CD4-positive, CD25-positive, alpha-beta regulatory T cell (primary cell): ENCODE measurements around the gene ZNF438. TPM values are rescaled to one million over a fixed set of nuclear protein-coding genes. Genes with fewer than 3 reads are reported as not detected.

ENCODE experiments used
- ATAC-seq, 2 donors: fragments of 150-1000 bp; cut with Tn5 transposase; one replicate each; pipeline ENCODE4 v1.10.0; 2021; ENCODE audit warnings: low read depth in 2 of 2, moderate number of reproducible peaks in 2 of 2, moderate library complexity in 1 of 2
- DNase-seq, 3 donors: peaks; one replicate each; pipeline versions ENCODE4 v3.0.0 to v3.0.0-alpha.2; 2012 to 2022; ENCODE audit warnings: mixed read lengths in 1 of 3
- H3K27ac ChIP-seq: one replicate; pipeline ENCODE4 v1.7.0; 2013; ENCODE audit warnings: mild to moderate bottlenecking, low read length; ENCODE audit not compliant: insufficient read depth, poor library complexity, severe bottlenecking
- H3K27me3 ChIP-seq: one replicate; pipeline ENCODE4 v1.7.0; 2013; ENCODE audit warnings: low read length; ENCODE audit not compliant: control insufficient read depth, insufficient read depth
- H3K36me3 ChIP-seq: one replicate; pipeline ENCODE4 v1.7.0; 2013; ENCODE audit warnings: mild to moderate bottlenecking, low read length, moderate library complexity; ENCODE audit not compliant: control insufficient read depth, insufficient read depth
- H3K4me1 ChIP-seq: 2 replicates; pipeline ENCODE4 v1.7.0; 2013; ENCODE audit warnings: mild to moderate bottlenecking, low read length; ENCODE audit not compliant: insufficient read depth, control insufficient read depth, poor library complexity, severe bottlenecking
- H3K4me3 ChIP-seq: one replicate; pipeline ENCODE4 v1.7.0; 2013; ENCODE audit warnings: low read depth, mild to moderate bottlenecking, low read length, moderate library complexity
- H3K9me3 ChIP-seq, 2 experiments: 1 replicate in 1 of 2; 2 replicates in 1 of 2; pipeline ENCODE4 v1.7.0; 2013; ENCODE audit warnings: low read length in 2 of 2, mild to moderate bottlenecking in 1 of 2, moderate library complexity in 1 of 2; ENCODE audit not compliant: control insufficient read depth in 2 of 2
- H3K27ac Mint-ChIP-seq, 3 donors: one replicate each; pipeline ENCODE4 v1.8.0; 2020 to 2022; ENCODE audit warnings: mild to moderate bottlenecking in 3 of 3, mixed read lengths in 3 of 3, moderate library complexity in 2 of 3
- H3K27me3 Mint-ChIP-seq: one replicate; pipeline ENCODE4 v1.8.0; 2022; ENCODE audit warnings: mild to moderate bottlenecking, mixed read lengths
- H3K36me3 Mint-ChIP-seq: one replicate; pipeline ENCODE4 v1.8.0; 2020; ENCODE audit warnings: mixed read lengths
- H3K4me1 Mint-ChIP-seq, 4 donors: one replicate each; pipeline ENCODE4 v1.8.0; 2020 to 2022; ENCODE audit warnings: mixed read lengths in 4 of 4, mild to moderate bottlenecking in 1 of 4
- H3K4me3 Mint-ChIP-seq, 4 donors: one replicate each; pipeline ENCODE4 v1.8.0; 2020 to 2022; ENCODE audit warnings: mild to moderate bottlenecking in 4 of 4, mixed read lengths in 4 of 4, moderate library complexity in 3 of 4
- H3K9me3 Mint-ChIP-seq, 7 donors: one replicate each; pipeline ENCODE4 v1.8.0; 2020 to 2022; ENCODE audit warnings: mixed read lengths in 7 of 7, mild to moderate bottlenecking in 3 of 7, moderate library complexity in 2 of 7
- polyA plus RNA-seq, 4 donors: library from polyadenylated mRNA; unstranded; fragments of 300-500 nt; fragmentation: Illumina TruSeq; gene quantifications; one replicate each; pipeline ENCODE4 v1.2.3, GENCODE V29; 2021
- total RNA-seq: library from RNA; stranded (reverse); gene quantifications from one replicate; pipeline ENCODE4 v1.2.3, GENCODE V29; 2022

ZNF438 gene
- total and polyA plus RNA-seq, 5 donors from 2014 or later, result 1.6 to 5.1 (median 3.4) TPM

DNA sequence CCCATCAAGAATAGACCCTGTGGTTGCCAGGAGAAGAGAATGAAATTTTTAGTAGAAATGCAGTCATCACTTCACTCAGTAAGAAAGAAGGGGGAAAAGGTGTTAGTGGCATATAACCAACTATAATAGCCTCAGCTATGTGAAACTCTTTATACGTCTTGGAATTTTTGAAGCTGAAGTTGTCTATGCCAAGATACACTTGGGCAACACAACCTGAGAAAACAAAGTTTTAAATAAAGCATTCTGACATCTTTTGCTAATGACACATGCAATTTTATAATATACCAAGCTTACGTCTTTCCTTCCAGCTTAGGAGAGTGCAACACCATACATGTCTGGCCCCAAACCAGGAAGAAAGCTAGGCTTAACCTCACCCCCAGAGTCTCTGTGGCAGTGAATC, 40.8 kb upstream of the ZNF438 start:
- H3K36me3 ChIP-seq, result no peaks in the 10 kb centered on the region
- H3K4me1 ChIP-seq, result no peaks in the 10 kb centered on the region
- H3K4me3 Mint-ChIP-seq, result no peak overlapping the region
- ATAC-seq, result no peak
- H3K4me1 Mint-ChIP-seq, result no peaks in the 10 kb centered on the region
- H3K36me3 Mint-ChIP-seq, result no peaks in the 10 kb centered on the region
- peaks cover 0 to 2% (median 0%) of the 10 kb centered on the region in 7 donors for H3K9me3 Mint-ChIP-seq
- H3K27ac Mint-ChIP-seq, result no peak overlapping the region
- peaks cover 9% of the 10 kb centered on the region for H3K27me3 ChIP-seq
- no peaks in the 10 kb centered on the region for H3K9me3 ChIP-seq
- DNase-seq, result no peak
- H3K4me3 ChIP-seq, result no peak overlapping the region
- no peak overlapping the region for H3K27ac ChIP-seq
- H3K27me3 Mint-ChIP-seq, result peaks cover 25% of the 10 kb centered on the region

DNA sequence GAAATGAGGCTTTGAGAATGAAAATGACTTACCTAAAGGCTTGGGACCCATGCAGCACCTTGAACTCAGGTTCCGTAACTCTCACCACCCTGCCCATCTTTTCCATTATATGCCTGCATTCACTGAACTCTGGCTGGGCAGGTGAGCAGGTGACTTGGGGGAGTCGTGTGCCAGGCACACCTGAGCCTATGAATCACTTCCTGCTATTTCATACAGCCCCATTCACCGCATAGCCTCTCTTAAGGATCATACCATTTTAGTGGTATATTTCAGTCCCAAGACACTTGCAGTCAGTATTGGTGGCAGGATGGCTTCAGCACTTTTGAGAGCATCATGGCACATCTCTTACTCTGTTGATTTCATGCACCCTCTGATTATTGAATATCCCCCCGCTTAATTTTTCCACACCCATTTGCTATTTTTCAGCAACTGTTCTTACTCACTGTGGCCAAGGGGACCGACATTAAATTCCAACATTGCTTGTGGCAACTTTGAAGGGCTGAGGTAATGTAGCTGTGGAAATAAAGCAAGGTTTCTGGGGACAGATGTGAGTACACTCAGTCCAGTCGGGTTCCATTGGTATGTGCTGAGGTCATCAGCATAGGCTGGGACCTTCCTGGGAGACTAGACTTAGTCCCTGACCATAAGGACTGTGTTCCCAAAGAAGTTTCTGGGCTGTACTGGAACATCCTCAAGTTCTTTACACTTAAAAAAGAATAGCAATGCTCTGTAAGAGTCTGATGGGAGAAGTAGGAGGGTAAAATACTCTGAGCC, 39.8 kb upstream of the ZNF438 start:
- Mint-ChIP-seq H3K36me3 (no peaks in the 10 kb centered on the region), H3K27me3 (peaks cover 24% of the 10 kb centered on the region), H3K4me3 (no peak overlapping the region), H3K27ac (no peak overlapping the region), H3K9me3 (peaks cover 0 to 2% (median 0%) of the 10 kb centered on the region in 7 donors), H3K4me1 (no peaks in the 10 kb centered on the region)
- Histone ChIP-seq H3K4me1 (no peaks in the 10 kb centered on the region), H3K27ac (no peak overlapping the region), H3K9me3 (no peaks in the 10 kb centered on the region), H3K4me3 (no peak overlapping the region), H3K36me3 (no peaks in the 10 kb centered on the region), H3K27me3 (peaks cover 9% of the 10 kb centered on the region)
- DNase-seq, result no peak
- no peak for ATAC-seq

DNA sequence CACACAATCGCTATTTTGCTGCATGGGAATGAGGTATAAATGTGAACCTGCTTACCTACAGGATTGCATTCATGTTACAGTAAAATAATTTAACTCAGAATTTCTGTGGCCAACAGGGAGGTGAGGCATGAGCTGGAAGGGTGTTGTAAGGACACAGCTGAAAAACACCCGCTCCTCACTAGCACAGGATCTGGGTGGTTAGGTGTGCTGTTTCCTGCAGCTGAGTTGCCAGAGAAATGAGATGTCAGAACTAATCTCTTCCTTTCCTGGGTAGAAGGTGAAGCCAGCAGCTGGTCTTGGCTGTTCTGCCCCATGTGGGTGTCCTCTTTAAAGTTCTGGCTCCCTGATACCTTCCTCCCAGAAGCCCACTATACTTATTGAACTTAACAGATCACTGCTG, 39.0 kb upstream of the ZNF438 start:
- DNase-seq (peak in 1 of 3 donors; percentile 7), ATAC-seq (no peak)
- Histone ChIP-seq H3K27ac (no peak overlapping the region), H3K4me3 (no peak overlapping the region), H3K27me3 (peaks cover 9% of the 10 kb centered on the region), H3K36me3 (no peaks in the 10 kb centered on the region), H3K4me1 (no peaks in the 10 kb centered on the region), H3K9me3 (no peaks in the 10 kb centered on the region)
- Mint-ChIP-seq H3K4me3 (no peak overlapping the region), H3K27ac (no peak overlapping the region), H3K9me3 (peaks cover 0 to 2% (median 0%) of the 10 kb centered on the region in 7 donors), H3K27me3 (peaks cover 20% of the 10 kb centered on the region), H3K4me1 (no peaks in the 10 kb centered on the region), H3K36me3 (no peaks in the 10 kb centered on the region)

DNA sequence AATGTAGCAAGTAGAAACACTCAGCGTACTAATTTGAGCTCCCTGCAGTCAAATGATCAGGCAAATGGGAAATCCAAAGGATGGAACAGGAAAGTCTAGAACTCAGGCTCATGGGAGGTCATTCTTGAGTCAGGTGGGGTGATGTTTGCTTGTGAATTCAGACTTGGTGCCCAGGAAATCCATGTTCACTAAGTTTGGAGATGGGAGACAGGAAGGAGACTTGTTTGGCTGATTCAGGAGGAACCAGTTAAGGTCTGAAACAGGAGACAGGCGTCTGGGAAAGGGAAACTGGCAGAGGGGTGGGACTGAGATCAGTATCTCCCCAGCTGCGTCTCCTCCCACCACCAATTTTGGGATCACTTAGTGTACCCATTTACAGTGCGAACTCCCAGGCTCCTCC, 38.4 kb upstream of the ZNF438 start:
- no peak overlapping the region for H3K4me3 Mint-ChIP-seq
- H3K27ac ChIP-seq, result no peak overlapping the region
- H3K27ac Mint-ChIP-seq, result peak overlapping the region in 1 of 3 donors; percentile 59
- DNase-seq (no peak), ATAC-seq (no peak)
- no peaks in the 10 kb centered on the region for H3K9me3 ChIP-seq
- peaks cover 0 to 2% (median 0%) of the 10 kb centered on the region in 7 donors for H3K9me3 Mint-ChIP-seq
- no peaks in the 10 kb centered on the region for H3K36me3 Mint-ChIP-seq
- no peaks in the 10 kb centered on the region for H3K4me1 ChIP-seq
- peaks cover 11% of the 10 kb centered on the region for H3K27me3 ChIP-seq
- H3K36me3 ChIP-seq, result no peaks in the 10 kb centered on the region
- no peaks in the 10 kb centered on the region for H3K4me1 Mint-ChIP-seq
- peaks cover 20% of the 10 kb centered on the region for H3K27me3 Mint-ChIP-seq
- no peak overlapping the region for H3K4me3 ChIP-seq

DNA sequence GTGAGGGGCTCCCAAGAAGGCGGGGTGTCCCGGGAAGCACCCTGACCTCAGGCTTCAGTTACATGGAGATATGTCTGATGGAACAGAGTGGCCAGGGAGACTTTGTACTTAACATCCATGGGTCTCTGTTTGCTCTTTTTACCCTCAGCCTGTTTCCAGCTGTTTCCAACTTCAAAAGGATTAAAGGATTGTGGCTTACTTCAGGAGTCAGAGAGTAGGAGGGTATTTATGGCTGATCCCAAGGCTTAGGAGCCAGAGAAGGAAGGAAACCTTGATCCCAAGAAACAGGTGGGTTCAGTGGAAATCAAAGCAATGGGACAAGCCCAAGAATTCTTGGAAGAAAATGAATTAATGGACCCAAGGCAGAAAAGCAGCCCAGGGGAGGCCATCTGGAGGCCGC, 37.7 kb upstream of the ZNF438 start:
- H3K36me3 ChIP-seq, result no peaks in the 10 kb centered on the region
- H3K27ac ChIP-seq, result no peak overlapping the region
- no peak for ATAC-seq
- H3K9me3 ChIP-seq, result no peaks in the 10 kb centered on the region
- H3K4me1 ChIP-seq, result no peaks in the 10 kb centered on the region
- Mint-ChIP-seq H3K27ac (no peak overlapping the region), H3K4me3 (no peak overlapping the region), H3K27me3 (peaks cover 20% of the 10 kb centered on the region), H3K9me3 (peaks cover 0 to 2% (median 0%) of the 10 kb centered on the region in 7 donors), H3K4me1 (no peaks in the 10 kb centered on the region), H3K36me3 (no peaks in the 10 kb centered on the region)
- H3K4me3 ChIP-seq, result no peak overlapping the region
- no peak for DNase-seq
- peaks cover 12% of the 10 kb centered on the region for H3K27me3 ChIP-seq

DNA sequence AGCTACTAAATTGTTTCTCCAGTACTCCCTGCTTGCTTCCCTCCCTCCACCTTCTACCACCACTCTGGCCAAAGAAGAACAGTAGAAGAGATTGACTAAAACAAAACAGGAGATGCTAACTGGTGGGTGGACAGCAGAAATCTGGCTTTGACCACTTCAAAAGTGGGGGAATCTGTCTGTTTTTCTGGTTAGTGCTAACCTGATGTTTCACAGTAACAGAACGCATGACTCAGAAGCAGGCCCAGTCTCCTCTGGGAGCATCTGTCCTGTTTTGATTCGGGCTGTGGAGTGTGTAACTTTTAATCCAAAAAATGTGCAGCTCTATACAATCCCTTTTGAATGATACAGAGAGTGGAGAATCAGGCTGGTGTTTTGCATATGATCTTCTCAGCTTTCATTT, 32.7 kb upstream of the ZNF438 start:
- Mint-ChIP-seq H3K36me3 (no peaks in the 10 kb centered on the region), H3K9me3 (peaks cover 0 to 2% (median 0%) of the 10 kb centered on the region in 7 donors), H3K27ac (no peak overlapping the region), H3K4me3 (no peak overlapping the region), H3K4me1 (no peaks in the 10 kb centered on the region), H3K27me3 (peaks cover 13% of the 10 kb centered on the region)
- Histone ChIP-seq H3K4me3 (no peak overlapping the region), H3K27ac (no peak overlapping the region), H3K36me3 (no peaks in the 10 kb centered on the region), H3K9me3 (no peaks in the 10 kb centered on the region), H3K4me1 (no peaks in the 10 kb centered on the region), H3K27me3 (peaks cover 4% of the 10 kb centered on the region)
- DNase-seq, result no peak
- no peak for ATAC-seq

DNA sequence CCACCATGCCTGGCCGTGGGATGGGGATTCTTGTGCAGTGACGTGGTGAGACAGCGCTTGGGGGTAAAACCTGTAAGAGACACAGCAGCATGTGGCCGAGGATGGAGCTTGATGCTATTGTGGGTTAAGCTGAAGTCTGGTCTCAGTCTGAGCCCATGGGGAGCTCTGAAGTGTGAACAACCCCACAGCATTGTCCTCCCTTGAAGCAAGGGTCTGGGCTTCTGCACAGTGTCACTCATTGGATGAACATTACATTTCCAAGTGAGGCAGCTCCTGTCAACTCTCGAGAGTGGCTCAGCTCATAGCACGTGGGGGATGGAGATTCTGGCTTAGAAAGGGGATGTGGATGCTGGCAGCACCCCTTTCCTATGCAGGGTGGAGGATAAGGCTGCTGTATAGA, 32.2 kb upstream of the ZNF438 start:
- no peak for ATAC-seq
- no peak overlapping the region for H3K4me3 Mint-ChIP-seq
- H3K27me3 Mint-ChIP-seq, result peaks cover 8% of the 10 kb centered on the region

DNA sequence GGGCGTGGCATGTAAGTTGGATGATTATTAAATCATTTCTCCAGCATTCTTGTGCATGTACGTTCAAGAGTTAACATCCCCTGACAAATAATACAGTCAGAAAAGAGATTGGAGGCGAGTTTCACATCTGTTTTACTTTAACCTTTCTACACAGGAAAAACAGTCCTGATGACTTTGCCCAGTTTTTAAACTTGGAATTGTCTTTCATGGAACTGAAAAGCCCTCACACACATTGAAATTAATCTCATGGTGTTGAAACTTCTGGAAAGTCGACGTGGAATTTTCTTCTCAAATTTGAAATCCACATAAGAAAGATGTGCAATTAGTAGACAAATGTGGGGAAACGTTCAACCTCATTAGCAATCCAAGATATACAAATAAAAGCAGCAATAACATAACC, 31.2 kb upstream of the ZNF438 start:
- Mint-ChIP-seq H3K27ac (no peak overlapping the region), H3K36me3 (no peaks in the 10 kb centered on the region), H3K9me3 (peaks cover 0 to 2% (median 0%) of the 10 kb centered on the region in 7 donors), H3K4me1 (no peaks in the 10 kb centered on the region), H3K27me3 (peaks cover 7% of the 10 kb centered on the region), H3K4me3 (no peak overlapping the region)
- no peak for ATAC-seq
- Histone ChIP-seq H3K27me3 (peaks cover 4% of the 10 kb centered on the region), H3K4me1 (no peaks in the 10 kb centered on the region), H3K27ac (no peak overlapping the region), H3K36me3 (no peaks in the 10 kb centered on the region), H3K4me3 (no peak overlapping the region), H3K9me3 (no peaks in the 10 kb centered on the region)
- no peak for DNase-seq

More for the DNA sequence above, 32.2 kb upstream of the ZNF438 start:
- no peaks in the 10 kb centered on the region for H3K36me3 ChIP-seq
- H3K4me3 ChIP-seq, result no peak overlapping the region
- no peaks in the 10 kb centered on the region for H3K4me1 Mint-ChIP-seq
- no peaks in the 10 kb centered on the region for H3K36me3 Mint-ChIP-seq
- H3K27ac Mint-ChIP-seq, result no peak overlapping the region
- no peaks in the 10 kb centered on the region for H3K9me3 ChIP-seq
- DNase-seq, result no peak
- no peaks in the 10 kb centered on the region for H3K4me1 ChIP-seq
- H3K9me3 Mint-ChIP-seq, result peaks cover 0 to 2% (median 0%) of the 10 kb centered on the region in 7 donors
- no peak overlapping the region for H3K27ac ChIP-seq
- H3K27me3 ChIP-seq, result peaks cover 4% of the 10 kb centered on the region
